Fibroblast of lung (primary cell): ENCODE results near the gene AQP9.

Experiments
- CTCF ChIP-seq, 2 donors: IDR thresholded peaks in 1 of 2; conservative IDR thresholded peaks in 1 of 2; 1 replicate in 1 of 2; 2 replicates in 1 of 2; pipeline ENCODE4 v1.5.1; 2011 to 2012; ENCODE audit warnings: low read length in 2 of 2, control low read depth in 1 of 2, inconsistent platforms in 1 of 2, low read depth in 1 of 2, mild to moderate bottlenecking in 1 of 2
- EZH2 ChIP-seq: IDR thresholded peaks from 2 replicates; pipeline ENCODE4 v1.5.1; 2012; ENCODE audit warnings: low read length, control low read depth, mild to moderate bottlenecking; ENCODE audit errors: missing control alignments

- TF ChIP-seq EZH2 (no peak), CTCF (conservative IDR thresholded peaks at IDR 0.05 in 1 of 2, IDR thresholded peaks at IDR 0.05 in 1 of 2; ENCODE audit: low read depth in 1 of 2, low read length in 2 of 2) (no peak)
These were observed 3.7 kb downstream of the AQP9 start for GRCh38 chr15:58141894-58142293.
